Epidermal melanocyte (primary cell): ENCODE results near the gene GRWD1.
A peak's percentile ranks its signal among the peaks of the same experiment; 100 is the strongest.

Experiments used
- DNase-seq: peaks from one replicate; pipeline ENCODE4 v3.0.0; 2011; ENCODE audit warnings: low spot score; ENCODE audit not compliant: insufficient read length

The GRWD1 gene

DNA sequence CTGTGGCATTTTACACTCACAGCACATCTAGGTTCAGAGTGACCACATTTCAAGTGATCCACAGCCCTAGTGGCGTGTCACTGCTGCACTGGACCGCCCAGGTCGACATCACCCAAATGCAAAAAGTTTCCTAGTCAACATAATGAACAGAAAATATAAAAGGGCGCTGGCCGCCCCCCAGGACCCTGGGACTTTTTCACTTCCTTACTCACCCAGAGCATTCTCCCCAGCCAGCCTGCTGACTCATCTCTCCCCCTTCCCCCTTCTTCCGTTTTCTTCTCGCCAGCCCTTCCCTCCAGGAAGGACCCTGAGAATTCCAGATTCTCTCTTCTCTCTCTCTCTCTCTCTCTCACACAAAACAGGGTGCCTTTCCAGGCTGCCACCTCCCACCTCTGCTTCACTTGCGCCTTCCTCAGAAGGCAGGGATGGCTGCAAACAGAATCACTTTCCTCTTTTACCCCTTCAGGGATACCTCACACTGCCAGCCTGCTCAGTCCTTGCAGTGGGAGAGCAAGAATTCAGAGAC lies 21.0 kb upstream of the GRWD1 start:
- no peak for DNase-seq

DNA sequence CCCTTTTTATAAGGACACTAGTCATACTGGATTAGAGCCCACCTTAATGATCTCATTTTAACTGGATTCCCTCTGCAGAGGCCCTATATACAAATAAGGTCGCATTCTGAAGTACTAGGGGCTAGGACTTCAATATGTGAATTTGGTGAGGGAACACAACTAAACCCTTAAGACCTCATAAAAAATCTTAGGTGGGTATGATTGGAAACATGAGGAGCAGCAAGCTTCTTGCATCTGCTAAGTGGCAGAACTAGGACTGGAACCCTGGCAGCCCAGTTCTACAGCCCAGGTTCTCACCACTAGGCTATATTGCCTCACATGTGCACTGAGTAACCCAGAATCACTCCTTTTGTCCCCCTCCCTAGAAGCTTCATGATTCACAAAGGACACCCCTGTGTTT lies 17.1 kb upstream of the GRWD1 start:
- no peak for DNase-seq

DNA sequence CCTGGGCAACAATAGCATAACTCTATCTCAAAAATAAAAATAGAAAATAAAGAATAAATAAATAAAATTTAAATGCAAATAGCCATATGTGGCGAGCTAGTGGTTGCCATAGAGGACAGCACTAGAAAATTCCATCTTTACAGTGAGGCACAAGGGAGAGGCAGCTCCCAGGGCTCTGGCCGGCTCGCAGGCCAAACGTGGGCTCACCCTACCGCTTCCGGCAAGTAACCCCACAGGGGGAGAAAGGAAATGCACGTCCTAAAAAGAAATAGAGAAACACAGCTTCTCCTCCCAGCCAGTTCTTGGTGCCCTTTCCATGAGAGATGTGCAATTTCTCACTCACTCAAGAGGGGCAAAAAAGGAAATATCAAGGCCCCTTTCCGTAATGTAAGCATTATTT lies 12.4 kb upstream of the GRWD1 start:
- no peak for DNase-seq

DNA sequence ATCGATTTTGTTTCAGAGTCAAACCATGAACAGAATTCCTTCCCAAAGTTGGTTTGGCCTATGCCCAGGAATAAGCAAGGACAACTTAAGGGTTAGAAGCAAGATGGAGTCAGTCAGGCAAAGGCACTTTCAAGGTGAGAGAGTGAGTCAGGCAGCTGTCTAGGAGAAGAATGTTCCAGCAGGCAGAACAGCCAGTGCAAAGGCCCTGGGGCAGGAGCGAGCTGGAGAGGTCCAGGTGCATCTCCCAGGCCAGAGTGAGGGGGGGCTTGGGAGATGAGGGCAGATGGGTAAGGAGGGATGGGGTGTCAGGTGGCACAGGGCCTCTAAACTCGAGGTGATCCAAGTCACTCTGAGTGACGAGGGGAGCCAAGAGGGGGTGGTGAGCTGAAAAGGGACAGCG lies 9.2 kb upstream of the GRWD1 start:
- no peak for DNase-seq

DNA sequence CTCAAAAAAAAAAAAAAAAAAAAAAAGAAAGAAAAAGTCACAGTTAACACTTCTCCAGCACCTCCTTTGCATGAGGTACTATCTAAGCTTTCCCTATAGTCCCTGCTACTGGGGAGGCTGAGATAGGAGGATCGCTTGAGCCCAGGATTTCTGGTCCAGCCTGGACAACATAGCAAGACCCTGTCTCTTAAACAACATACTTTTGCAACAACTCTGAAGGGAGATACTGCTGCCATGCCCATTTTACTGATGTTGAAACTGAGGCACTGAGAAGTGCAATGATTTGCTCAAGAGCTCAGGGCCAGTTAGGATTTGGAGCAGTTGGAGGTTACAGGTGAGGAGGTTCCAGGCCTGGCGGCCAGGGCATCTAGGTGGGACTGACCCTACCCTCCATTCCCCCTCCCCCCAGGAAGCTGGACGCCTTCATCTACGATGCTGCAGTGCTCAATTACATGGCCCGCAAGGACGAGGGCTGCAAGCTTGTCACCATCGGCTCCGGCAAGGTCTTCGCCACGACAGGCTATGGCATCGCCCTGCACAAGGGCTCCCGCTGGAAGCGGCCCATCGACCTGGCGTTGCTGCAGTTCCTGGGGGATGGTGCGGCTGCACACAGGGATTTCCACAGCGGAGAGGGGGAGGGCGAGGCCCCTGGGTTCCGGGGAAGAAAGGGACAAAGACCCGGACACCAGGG lies 4.3 kb upstream of the GRWD1 start:
- DNase-seq, result no peak

DNA sequence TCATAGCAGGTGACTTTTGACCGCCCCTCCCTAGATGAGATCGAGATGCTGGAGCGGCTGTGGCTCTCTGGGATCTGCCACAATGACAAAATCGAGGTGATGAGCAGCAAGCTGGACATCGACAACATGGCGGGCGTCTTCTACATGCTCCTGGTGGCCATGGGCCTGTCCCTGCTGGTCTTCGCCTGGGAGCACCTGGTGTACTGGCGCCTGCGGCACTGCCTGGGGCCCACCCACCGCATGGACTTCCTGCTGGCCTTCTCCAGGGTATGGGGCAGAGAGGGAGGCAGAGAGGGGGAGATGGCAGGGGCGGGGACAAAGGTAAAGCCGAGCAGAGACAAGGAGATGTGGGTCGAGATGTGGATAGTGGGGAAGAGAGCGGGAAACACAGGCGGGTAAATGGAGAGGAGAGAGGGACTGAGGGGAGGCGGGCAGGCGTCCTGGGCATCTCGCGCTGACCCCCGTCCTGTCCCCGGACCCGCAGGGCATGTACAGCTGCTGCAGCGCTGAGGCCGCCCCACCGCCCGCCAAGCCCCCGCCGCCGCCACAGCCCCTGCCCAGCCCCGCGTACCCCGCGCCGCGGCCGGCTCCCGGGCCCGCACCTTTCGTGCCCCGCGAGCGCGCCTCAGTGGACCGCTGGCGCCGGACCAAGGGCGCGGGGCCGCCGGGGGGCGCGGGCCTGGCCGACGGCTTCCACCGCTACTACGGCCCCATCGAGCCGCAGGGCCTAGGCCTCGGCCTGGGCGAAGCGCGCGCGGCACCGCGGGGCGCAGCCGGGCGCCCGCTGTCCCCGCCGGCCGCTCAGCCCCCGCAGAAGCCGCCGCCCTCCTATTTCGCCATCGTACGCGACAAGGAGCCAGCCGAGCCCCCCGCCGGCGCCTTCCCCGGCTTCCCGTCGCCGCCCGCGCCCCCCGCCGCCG lies 3.4 kb upstream of the GRWD1 start:
- DNase-seq, result no peak

DNA sequence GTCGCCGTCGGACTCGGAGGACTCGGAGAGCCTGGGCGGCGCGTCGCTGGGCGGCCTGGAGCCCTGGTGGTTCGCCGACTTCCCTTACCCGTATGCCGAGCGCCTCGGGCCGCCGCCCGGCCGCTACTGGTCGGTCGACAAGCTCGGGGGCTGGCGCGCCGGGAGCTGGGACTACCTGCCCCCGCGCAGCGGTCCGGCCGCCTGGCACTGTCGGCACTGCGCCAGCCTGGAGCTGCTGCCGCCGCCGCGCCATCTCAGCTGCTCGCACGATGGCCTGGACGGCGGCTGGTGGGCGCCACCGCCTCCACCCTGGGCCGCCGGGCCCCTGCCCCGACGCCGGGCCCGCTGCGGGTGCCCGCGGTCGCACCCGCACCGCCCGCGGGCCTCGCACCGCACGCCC lies 2.5 kb upstream of the GRWD1 start:
- DNase-seq, result no peak

DNA sequence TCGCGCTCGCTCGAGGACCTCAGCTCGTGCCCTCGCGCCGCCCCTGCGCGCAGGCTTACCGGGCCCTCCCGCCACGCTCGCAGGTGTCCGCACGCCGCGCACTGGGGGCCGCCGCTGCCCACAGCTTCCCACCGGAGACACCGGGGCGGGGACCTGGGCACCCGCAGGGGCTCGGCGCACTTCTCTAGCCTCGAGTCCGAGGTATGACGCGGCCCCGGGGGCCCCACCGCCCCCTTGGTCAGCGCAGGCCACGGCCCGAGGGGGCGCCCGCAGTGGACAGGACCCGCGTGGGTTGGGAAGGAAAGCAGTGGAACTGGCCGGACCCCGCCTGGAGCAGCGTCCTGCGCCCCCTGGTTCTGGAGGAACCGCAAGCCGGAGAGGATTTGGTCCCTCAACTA lies 2.1 kb upstream of the GRWD1 start:
- no peak for DNase-seq

DNA sequence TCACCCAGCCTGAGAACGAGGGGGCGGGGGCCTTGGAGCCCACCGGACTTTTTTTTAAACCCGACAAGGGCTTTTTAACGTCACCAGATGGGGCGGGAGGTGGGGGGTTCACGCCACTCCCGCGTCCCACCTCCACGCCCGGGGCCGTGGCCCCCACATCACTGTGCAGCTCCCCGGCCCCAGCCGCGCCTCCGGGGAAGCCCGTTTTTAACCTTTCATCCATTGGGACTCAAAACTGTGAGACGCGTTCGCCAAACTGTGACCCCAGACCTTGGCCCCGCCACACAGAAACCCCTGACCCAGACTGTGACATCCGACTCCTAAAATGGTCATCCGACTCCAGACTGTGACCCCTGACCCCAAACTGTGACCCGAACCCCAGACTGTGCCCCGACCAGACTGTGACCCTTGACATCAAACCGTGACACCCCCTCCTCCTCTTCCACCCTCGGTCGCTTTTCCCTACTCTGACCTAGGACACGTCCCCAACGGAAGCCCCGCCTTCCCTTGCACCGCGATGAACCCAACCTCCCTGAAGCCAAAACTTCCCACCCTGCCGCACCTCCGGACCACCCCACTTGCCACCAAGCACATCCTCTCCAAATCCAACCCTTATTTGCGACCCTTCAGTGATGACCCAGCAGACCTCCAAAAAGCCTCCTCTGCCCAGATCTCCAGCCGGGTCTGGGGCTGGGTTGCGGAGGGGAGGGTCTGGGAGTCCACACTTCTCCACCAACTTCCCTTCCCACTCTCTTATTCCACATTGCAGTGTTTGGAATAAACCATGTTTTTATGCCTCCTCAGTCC lies 1.5 kb upstream of the GRWD1 start:
- no peak for DNase-seq

DNA sequence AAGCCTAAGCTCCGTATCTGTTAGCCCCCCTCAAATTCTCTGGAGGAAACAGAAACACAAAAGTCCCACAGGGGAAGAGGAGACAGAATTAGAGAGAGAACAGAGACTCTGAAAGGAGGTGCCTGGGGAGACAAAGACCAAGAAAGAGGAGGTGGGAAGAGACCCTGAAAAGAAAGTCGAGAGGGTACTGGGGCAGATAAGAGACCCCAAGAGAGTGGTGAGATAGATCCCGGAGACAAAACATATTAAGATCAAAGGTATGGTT lies 915 bp upstream of the GRWD1 start:
- DNase-seq, result peak; percentile 49

DNA sequence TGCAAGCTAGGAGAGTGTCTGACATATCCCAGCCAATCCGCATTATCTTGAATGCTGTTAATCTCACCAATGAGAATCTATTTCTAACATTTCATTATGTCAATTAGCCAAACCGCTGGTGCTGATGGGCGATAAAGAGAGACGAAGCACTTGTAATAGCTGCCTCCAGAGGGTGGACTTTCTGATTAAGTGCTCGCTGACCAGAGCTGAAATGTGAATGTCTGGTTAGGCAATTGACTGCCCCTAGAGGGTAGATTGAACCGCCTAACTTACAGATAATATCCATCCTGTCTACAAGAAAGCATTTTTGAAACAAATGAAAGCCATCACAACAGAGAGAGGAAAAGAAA lies 552 bp upstream of the GRWD1 start:
- peak; percentile 100 for DNase-seq

DNA sequence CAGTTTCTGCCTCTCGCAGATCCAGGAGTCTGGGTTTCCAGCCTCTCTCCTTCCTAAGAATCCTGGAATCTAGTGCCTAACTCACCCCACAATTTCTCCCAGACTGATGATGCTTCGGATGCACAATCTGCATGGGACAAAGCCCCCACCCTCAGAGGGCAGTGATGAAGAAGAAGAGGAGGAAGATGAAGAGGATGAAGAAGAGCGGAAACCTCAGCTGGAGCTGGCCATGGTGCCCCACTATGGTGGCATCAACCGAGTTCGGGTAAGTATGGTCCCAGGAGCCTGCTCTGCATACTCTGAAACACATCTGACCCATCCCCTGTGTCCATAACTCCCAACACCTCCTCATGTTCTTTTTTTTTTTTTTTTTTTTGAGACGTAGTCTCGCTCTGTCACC lies 796 bp downstream of the GRWD1 start:
- no peak for DNase-seq

DNA sequence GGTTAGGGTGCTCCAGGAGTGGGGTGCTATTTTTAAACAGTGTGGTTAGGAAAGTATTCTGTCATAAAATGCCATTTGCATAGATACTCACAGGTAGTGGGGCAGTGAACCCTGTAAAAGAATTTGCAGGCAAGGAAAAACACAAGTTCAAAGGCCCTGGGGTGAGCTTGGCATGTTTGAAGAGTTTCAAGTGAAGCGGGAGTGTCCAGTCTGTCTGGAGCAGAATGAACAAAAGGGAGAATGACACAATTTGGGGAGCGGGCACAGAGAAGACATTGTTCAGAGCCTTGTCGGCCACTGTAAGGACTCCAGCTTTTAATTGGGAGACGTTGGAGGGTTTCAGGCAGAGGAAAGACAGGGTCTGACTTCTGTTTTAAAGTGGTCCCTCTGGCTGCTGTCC lies 2.8 kb downstream of the GRWD1 start:
- peak; percentile 12 for DNase-seq

DNA sequence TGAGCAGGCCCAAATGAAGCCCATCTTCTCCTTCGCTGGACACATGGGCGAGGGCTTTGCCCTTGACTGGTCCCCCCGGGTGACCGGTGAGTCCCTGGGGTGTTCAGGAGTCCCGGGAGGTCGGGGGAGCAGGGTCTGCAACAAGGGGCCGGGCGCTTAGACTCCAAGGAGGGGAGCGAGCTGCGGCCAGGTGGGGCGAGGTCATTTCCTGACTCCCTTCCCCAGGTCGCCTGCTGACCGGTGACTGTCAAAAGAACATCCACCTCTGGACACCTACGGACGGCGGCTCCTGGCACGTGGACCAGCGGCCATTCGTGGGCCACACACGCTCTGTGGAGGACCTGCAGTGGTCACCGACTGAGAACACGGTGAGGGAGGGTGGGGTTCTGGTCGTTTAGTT lies 4.7 kb downstream of the GRWD1 start:
- peak; percentile 15 for DNase-seq

DNA sequence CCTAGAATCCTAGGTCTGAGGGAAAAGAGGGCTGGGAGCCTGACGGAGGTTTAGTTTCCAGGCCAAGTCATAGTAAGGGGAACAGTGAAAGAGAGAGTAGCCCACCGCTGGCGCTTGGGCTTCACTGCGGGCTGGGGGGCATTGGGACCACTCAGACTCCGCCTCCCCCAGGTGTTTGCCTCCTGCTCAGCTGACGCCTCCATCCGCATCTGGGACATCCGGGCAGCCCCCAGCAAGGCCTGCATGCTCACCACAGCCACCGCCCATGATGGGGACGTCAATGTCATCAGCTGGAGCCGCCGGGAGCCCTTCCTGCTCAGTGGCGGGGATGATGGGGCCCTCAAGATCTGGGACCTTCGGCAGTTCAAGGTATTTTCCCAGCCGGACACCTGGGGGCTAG lies 5.1 kb downstream of the GRWD1 start:
- DNase-seq, result no peak

DNA sequence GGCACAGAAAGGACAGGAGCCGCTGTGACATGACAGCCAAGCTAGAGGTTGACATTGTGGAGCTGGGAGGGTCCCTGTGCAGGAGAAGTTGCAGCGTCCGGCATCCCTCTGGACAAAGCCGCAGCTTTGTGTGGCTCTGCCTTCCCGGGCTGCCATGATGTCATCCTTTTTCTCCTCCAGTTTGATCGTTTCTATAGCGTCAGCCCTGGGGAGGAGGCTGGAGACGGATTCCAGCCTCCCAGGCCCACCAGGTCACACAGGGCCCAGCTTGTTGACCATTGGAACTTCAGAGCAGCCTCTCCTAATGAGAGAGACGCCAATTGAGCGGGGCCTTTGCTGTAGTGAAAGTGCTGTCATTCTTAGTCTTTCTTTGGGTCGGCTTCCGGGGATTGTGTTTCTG lies 5.8 kb downstream of the GRWD1 start:
- no peak for DNase-seq

DNA sequence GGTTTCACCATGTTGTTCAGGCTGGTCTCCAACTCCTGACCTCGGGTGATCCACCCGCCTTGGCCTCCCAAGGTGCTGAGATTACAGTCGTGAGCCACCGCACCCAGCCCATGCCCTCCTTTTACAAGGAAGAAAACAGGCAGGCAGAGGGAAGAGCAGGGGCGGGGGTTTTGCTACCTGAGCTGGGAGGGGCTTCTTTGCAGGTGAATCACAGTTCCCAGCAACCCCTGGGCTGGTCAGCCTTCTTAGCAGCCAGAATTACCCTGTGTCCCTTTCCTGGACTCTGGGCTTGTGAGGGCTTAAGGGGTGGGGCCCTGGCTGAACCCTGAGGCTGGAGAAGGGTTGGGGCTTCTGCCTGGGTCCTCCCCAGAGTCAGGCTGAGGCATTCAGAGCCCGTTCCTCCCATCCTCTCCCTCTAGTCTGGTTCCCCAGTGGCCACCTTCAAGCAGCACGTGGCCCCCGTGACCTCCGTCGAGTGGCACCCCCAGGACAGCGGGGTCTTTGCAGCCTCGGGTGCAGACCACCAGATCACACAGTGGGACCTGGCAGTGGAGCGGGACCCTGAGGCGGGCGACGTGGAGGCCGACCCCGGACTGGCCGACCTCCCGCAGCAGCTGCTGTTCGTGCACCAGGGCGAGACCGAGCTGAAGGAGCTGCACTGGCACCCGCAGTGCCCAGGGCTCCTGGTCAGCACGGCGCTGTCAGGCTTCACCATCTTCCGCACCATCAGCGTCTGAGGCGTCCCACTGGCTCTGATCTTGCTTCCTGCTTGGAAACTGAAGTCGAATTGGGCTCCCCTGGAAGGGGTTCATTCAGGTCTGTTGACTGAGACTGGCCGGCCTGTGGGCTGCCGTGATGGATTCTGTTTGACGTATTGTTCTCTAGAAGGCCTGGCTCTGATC lies 6.8 kb downstream of the GRWD1 start:
- DNase-seq, result peak; percentile 4

DNA sequence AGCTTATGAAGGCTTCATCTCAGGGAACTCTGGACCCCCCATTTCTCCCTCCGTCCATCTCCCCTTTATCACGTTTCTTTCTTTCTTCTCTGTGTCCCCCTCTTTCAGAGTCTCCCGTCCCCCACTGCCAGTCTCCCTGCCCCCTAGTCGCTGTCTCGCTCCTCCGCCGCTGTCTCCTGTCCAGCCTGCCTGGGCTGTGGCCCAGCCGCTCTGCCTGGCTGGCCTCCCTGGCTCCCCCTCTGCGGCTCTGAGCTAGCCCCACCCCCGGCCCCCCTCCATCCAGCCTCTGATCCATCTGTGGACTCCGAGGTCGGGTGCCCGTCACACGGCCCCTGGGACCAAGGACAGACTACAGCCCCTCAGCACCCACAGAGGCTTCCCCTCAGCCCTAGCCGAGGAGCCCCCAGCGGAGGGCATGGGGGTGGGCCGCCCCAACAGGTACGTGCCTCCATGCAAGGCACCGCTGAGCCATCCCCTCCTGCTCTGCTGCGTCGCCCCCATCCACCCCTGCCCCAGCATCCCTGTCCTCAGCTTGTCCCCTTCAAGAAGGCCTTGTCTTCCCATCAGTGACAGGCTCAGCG lies 8.5 kb downstream of the GRWD1 start:
- peak; percentile 12 for DNase-seq

DNA sequence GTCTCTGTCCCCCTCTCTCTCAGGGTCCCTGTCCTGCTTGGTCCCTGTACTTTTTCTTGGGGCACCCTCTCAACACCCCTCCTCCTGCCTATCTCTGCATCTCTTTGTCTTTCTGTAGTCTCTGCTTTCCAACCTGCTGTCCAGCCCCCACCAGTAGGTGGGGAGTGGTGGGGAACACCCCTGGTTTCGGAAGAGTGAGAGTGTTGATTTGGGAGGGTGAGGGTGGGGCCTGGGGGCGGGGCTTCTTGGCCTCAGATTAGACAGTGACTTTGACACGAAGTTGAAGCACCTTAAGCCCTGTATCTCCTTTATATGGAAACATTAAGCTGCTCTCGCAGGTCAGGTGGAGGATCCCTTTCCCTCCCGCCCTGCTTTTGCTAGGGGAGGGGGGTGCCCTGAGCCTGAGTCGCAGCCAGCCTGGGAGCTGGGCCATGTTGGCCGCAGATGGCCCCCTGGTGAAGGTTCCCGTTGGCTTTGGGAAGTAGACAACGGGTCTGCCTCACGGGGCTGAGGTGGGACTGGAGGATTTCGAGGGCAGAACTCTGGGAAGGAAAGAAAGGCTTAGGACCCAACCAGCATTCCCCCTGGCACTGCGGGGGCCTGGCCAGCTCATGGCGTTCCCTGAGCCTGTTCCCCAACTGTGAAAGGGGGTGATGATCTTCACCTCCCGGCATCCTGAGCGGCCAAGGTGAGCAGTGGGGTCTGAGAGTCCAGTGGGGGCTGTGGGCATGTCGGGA lies 9.6 kb downstream of the GRWD1 start, which contains the start of gene KCNJ14:
TSS of gene KCNJ14 (plus strand) at position 404 of the 737 bp plus-strand sequence. CDS start 6,151 bp downstream, outside the sequence.
- DNase-seq, result no peak
